HG03139 (cell line): Measurements from ENCODE around the gene FALEC.
"Not testable (repeated sequence)": the region's sequence is repeated elsewhere in the genome, so short reads cannot be mapped to it uniquely, and the experiment has no call there.

Experiments used
- ATAC-seq: cut with Tn5 transposase; IDR thresholded peaks from one replicate; pipeline ENCODE4 v1.9.1; 2021; ENCODE audit not compliant: unreplicated experiment

Gene FALEC

GRCh38 chr1:150558761-150559655 is 43.5 kb downstream of the FALEC start:
- no peak for ATAC-seq

DNA sequence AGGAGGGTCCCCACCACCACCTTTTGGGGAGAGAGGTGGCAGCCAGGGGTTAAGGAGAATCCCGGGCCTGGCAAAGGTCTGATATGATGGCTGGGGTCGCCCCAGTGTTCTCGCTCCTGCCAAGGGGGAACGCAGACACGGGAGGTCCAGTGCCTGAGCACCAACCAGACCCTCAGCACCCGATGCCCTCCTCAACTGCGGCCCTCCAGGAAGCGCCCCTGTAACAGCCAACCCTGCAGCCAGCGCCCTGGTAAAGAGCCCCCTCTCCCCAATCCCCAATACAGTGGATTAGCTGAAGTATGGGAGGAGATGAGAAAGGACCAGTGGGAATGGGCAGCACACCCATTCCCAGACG is 44.1 kb downstream of the FALEC start:
- no peak for ATAC-seq

DNA sequence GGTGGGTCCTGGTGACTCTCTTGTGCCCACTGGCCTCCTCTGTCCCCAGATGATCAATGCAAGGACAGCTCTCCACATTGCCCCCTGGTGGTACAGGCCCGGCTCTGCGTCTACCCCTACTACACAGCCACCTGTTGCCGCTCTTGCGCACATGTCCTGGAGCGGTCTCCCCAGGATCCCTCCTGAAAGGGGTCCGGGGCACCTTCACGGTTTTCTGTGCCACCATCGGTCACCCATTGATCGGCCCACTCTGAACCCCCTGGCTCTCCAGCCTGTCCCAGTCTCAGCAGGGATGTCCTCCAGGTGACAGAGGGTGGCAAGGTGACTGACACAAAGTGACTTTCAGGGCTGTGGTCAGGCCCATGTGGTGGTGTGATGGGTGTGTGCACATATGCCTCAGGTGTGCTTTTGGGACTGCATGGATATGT is 44.5 kb downstream of the FALEC start:
- ATAC-seq: no peak

DNA sequence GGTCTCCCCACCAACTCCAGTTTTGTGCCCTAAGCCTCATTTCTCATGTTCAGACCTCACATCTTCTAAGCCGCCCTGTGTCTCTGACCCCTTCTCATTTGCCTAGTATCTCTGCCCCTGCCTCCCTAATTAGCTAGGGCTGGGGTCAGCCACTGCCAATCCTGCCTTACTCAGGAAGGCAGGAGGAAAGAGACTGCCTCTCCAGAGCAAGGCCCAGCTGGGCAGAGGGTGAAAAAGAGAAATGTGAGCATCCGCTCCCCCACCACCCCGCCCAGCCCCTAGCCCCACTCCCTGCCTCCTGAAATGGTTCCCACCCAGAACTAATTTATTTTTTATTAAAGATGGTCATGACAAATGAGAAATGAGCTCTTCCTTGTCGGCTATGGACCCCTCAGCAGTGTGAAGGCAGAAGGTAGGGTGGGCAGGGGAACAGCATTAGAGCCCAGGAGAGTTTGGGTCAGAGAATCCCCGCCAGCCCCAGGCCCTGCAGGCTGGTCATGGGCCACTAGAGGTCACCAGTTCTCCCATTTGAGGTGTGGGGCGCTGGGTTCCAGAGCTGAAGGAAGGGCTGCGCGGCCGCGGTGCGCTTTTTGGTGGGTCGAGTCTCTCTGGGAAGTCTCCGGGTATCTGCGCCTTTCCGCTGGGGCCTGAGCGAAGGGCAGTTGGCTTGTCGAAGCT is 45.2 kb downstream of the FALEC start:
- no peak for ATAC-seq

- ATAC-seq: no peak
Measured at GRCh38 chr1:150561254-150561973, 45.9 kb downstream of the FALEC start.

DNA sequence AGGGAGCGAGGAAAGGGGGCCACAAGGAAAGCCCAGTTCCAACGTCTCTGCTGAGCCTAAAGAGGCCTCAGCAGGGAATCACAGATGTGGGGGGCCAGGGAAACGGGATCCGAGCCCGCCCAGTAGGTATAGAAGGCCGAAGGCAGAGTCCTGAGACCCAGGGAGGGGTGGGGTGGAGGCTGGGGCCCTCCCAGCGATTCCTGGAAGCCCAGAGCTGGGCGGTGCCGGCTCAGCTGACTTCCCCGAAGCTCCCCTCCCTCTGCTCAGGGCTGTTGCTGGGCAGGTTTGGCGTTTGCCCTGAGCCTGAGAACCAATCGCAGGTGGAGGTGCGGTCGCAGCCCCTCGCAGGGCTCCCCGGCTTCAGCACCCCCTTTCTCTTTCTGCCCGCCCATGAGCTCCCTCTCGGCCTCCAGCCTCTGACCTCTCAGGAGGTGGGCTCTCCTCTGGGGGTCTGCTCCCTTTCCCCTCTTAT is 46.5 kb downstream of the FALEC start:
- ATAC-seq: peak; percentile 37

- peak; percentile 26 for ATAC-seq
Measured at GRCh38 chr1:150562446-150563339, 47.1 kb downstream of the FALEC start.

DNA sequence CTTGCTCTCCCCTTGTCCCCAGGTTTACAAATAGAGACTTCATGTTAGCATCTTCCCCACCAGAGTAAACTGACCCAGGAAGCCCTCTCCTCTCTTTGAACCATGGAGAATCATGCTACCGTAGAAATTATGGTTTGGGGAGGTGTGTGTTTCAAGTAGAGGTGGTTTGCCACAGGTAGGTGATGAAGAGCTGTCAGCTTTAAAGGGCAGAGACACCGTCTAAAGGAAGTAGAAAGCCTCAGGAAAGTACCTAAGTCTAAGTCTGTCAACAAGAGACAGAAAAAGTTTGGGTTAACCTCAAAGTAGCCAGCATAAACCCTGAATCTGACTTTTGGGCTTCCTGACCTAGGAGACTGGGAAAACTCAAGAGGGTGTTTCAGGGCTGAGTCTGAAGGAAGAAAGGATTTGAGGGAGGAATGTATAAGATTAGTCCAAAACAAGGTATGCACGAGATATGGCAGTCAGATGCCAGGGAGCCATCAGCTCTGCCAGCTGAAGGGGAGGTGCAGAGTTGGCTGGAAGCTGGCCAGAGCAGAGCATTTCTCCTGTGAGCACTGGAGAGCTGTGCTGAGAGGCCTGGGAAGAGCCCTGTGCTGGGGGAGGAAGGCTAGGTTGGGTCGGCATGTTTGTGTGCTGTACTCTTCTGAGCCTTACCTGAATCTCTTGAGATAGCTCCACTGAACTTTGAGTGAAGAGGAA is 47.9 kb downstream of the FALEC start:
- ATAC-seq: no peak

GRCh38 chr1:150564051-150564991 is 48.8 kb downstream of the FALEC start:
- no peak for ATAC-seq

DNA sequence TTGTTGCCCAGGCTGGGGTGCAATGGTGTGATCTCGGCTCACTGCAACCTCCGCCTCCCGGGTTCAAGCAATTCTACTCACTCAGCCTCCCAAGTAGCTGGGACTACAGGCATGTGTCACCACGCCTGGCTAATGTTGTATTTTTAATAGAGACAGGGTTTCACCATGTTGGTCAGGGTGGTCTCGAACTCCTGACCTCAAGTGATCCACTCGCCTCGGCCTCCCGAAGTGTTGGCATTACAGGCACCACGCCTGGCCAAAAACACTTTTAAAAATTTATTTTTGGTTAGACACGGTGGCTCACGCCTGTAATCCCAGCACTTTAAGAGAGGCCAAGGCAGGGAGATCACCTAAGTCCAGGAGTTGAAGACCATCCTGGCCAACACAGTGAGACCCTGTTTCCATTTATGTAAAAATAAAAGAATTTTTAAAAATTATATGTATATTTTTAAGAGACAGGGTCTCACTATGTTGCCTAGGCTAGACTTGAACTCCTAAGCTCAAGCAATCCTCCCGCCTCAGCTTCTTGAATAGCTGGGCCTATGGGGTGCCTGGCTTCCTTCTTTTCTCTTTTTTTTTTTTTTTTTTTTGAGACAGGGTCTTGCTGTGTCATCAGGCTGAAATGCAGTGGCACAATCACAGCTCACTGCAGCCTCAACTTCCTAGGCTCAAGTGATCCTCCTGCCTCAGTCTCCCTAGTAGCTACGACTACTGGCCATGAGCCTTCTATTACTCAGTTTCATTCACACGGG is 49.9 kb downstream of the FALEC start:
- ATAC-seq: not testable (repeated sequence)

- no peak for ATAC-seq
Measured at GRCh38 chr1:150566589-150567340, 51.2 kb downstream of the FALEC start.

GRCh38 chr1:150567341-150567716 is 51.8 kb downstream of the FALEC start:
- peak; percentile 25 for ATAC-seq

- ATAC-seq: peak; percentile 13
Measured at GRCh38 chr1:150567717-150568593, 52.4 kb downstream of the FALEC start.

DNA sequence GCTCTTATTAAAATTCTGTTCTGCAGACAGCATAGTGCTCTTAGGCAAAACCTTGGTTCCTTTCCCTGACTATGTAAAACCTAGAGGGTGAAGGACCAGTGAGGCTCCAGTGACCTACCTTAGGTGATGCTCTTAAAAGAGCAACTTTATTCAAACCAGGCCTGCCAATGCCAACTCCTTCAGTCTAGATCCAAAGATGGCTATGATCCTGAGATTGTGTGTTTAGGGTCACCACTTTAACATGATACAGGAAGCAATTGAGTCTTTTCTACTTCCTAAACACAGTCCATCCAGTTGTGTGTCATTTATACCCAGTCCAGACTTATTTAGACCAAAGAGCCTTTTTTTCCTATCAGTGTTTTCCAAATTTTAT is 53.0 kb downstream of the FALEC start:
- ATAC-seq: no peak

- ATAC-seq: no peak
Measured at GRCh38 chr1:150572918-150573647, 57.5 kb downstream of the FALEC start.

DNA sequence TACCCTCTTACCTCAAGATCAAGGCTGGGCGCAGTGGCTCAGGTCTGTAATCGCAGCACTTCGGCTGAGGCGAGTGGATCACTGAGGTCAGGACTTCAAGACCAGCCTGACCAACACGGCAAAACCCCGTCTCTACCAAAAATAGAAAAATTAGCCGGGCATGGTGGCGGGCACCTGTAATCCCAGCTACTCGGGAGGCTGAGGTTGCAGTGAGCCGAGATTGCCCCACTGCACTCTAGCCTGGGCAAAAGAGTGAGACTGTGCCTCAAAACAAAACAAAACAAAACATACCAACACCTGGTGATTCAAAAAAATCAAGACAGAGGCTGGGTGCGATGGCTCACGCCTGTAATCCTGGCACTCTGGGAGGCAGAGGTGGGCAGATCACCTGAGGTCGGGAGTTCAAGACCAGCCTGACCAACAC is 58.1 kb downstream of the FALEC start:
- not testable (repeated sequence) for ATAC-seq
